A673 (cell line): ENCODE data around the gene WNK2.

Experiments used
- CTCF ChIP-seq: fragments of 300-800, 200-600 bp; sonication (generic); conservative IDR thresholded peaks from 2 replicates; pipeline ENCODE4 v1.5.1; 2017; ENCODE audit warnings: low read depth, mild to moderate bottlenecking, antibody characterized with exemption, low read length, moderate library complexity, mixed read lengths
- EZH2 ChIP-seq: fragments of 200-600 bp; sonication (generic); IDR thresholded peaks from 2 replicates; pipeline ENCODE4 v1.6.1; 2017; ENCODE audit warnings: borderline replicate concordance, low read depth, mild to moderate bottlenecking, mixed read lengths, antibody characterized with exemption, low read length; ENCODE audit not compliant: poor library complexity, severe bottlenecking

DNA sequence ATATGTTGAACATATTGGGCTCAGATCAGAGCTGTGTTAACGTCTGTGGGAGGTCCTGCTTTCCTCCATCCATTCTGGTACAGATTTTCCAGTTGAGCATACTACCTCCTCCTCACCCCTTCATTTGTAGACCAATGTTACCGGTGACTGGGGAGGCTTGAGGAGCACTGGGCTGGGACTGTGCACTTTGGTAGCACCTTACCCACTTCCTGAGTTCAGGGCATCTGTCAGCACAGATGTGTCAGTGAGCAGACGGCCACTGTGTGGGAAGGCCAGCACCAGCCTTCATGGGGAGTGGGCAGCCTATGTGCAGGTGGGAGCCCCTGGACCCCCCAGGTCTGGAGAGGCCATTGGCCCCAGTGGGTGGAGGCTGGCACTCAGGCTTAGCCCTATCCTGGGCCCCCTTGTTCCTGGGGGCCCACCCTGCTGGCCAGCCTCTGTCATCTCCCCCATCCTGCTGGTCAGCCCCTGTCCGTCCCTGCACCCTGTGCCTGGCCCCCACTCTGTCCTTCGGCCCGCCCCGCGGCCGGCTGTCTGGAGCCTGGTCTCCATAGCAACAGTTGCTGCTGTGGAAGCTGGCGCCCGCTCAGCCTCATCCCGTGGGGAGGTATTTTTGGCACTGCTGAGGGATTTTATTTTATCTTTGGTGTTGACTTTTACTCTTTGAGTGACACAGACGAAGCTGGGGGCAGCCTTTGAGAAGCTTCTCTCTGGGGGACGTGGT lies 21.3 kb downstream of the WNK2 start:
- no peak for TF ChIP-seq CTCF
- no peak for TF ChIP-seq EZH2
